KOPT-K1 (cell line): Measurements from ENCODE around the gene GTF3C2.

Experiments
- H3K27ac ChIP-seq: fragments of 200-600 bp; sonication (generic); 2 replicates; pipeline ENCODE4 v1.5.1; 2016; ENCODE audit warnings: antibody characterized with exemption, mild to moderate bottlenecking, low read depth, low read length; ENCODE audit not compliant: poor library complexity, severe bottlenecking
- H3K36me3 ChIP-seq: fragments of 200-600 bp; sonication (generic); 2 replicates; pipeline ENCODE4 v1.5.1; 2017; ENCODE audit warnings: antibody characterized with exemption, mild to moderate bottlenecking, low read length, moderate library complexity; ENCODE audit not compliant: insufficient read depth
- H3K9me3 ChIP-seq: fragments of 200-600 bp; sonication (generic); 2 replicates; pipeline ENCODE4 v1.5.1; 2017; ENCODE audit warnings: antibody characterized with exemption, low read length, mild to moderate bottlenecking; ENCODE audit not compliant: insufficient read depth, poor library complexity, severe bottlenecking

GTF3C2 gene

DNA sequence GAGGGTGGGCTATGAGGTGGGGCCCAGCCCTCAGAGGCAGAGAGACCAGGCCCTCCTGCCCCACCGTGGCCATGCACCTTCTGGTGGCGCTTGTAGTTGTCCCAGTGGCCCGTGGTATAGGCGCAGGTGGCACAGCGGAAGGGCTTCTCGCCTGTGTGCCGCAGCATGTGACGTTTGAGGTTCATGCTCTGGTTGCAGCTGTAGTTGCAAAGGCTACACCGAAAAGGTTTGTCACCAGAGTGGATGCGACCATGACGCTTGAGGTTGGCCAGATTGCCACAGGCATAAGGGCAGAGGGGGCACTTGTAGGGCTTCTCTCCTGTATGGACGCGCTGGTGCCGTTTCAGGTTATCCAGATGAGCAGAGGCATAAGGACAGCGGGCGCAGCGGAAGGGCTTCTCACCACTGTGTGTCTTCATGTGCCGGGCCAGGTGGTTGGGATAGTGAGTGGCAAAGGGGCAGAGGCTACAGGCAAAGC lies 21.1 kb upstream of the GTF3C2 start:
- Histone ChIP-seq H3K9me3 (no peaks in the 10 kb centered on the region), H3K36me3 (peaks cover 84% of the 10 kb centered on the region), H3K27ac (no peak overlapping the region)

DNA sequence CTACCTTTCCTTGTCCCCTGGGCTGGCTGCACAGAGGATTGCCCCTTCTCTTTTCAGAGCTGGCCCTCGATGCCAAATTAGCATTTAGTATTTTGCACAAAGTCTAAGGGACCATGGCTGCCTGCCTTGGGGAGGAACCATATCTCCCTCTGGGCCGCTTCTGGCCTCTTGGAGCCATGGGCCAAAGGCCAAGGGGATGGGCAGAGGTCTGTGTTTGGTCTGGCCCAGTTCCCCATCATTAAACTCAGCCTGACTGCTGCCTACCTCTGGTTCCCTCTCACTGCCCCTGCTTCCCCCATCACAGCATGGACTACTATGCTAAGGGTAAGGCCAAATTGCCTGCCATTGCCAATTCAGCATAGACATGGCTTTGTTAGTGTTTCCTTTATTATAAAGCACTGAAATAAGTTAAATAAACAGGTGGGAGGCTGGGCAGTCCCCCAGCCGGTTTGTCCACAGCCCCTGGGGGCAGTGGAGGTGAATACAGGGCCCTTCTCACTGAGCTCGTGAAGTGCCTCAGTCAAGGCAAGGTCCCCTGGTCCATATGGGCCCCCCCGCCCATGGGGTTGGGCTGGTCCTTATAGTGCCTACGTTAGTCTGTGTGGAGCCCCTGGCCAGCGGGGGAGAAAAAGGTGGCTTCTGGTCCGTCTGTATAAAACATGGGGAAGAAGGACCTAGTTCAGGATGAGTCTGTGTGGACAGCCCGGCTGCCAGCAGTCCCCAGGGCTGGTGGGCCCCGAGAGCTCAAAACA lies 20.5 kb upstream of the GTF3C2 start:
- Histone ChIP-seq H3K27ac (no peak overlapping the region), H3K36me3 (peaks cover 83% of the 10 kb centered on the region), H3K9me3 (no peaks in the 10 kb centered on the region)

DNA sequence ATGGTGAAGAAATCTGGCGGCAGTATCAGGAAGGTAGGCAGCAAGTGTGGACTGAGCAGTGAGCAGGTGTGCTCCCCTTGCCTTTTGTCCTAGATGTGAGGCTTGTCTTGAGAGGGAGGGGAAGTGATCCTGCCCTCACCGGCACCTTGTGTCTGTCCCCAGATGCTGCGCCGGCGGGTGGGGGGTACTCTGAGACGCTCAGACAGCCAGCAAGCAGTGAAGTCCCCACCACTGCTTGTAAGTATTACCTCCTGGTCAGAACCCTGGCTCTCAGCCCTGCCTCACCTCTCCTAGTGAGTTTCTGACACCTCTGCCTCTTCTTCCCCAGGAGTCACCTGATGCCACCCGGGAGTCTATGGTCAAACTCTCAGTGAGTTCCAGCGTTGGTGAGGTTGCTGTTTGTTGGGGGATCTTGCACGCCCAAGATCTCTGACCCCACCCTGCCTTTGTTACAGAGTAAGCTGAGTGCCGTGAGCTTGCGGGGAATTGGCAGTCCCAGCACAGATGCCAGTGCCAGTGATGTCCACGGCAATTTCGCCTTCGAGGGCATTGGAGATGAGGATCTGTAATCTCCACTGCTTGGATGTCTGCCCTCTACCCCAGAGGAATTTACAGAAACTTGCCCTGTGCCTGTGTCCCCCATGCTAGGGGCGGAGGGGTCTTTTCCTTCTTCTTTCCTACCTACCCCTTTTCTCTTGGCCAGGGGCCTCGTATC lies 19.7 kb upstream of the GTF3C2 start:
- Histone ChIP-seq H3K9me3 (no peaks in the 10 kb centered on the region), H3K36me3 (peaks cover 76% of the 10 kb centered on the region), H3K27ac (no peak overlapping the region)

DNA sequence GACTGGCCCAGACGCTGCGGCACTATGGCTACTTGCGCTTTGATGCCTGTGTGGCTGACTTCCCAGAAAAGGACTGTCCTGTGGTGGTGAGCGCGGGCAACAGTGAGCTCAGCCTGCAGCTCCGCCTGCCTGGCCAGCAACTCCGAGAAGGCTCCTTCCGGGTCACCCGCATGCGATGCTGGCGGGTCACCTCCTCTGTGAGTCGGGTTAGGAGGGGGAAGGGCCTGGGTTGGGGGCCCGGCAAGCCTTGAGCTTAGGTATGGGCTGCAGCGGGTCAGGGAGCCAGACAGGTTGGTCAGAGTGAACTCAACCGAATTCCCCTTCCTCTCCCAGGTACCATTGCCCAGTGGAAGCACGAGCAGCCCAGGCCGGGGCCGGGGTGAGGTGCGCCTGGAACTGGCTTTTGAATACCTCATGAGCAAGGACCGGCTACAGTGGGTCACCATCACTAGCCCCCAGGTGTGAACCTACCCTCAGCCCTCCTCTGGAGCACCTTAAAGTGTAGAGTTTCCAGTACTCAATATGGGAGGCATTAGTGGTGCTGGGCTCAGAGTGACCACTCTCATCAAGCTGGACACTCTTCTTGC lies 19.0 kb upstream of the GTF3C2 start:
- no peak overlapping the region for H3K27ac ChIP-seq
- H3K36me3 ChIP-seq, result peaks cover 70% of the 10 kb centered on the region
- no peaks in the 10 kb centered on the region for H3K9me3 ChIP-seq

DNA sequence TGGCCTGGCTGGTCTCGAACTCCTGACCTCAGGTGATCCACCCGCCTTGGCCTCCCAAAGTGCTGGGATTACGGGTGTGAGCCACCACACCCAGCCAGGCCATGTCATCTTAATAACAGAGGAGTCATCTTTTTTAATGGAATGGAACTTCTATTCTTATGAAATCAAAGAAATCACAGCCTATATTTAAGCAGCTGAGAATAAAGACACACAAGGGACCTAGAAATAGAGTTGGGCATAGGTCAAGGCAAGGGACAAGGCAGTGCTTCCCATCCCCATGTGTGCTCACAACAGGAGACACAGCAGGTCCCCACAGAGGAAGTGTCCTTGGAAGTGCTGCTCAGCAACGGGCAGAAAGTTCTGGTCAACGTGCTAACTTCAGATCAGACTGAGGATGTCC lies 17.0 kb upstream of the GTF3C2 start:
- H3K9me3 ChIP-seq, result no peaks in the 10 kb centered on the region
- peaks cover 67% of the 10 kb centered on the region for H3K36me3 ChIP-seq
- no peak overlapping the region for H3K27ac ChIP-seq

DNA sequence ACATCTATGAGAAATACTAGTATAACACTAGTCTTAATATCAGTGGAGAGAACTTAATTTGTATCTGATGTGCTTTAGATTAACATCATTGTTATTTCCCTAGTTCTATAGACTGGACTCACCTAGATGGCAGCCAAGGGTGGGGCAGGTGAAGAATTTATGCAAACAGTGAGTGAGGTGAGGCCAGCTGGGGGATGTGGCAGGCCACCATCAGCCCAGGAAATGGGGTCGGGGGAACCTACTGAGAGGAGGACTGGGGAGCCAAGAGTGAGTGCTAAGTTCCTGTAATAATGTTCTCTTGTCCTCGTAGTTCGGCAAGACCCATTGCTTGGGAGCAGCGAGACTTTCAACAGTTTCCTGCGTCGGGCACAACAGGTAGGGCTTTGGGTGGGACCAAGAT lies 16.4 kb upstream of the GTF3C2 start:
- no peak overlapping the region for H3K27ac ChIP-seq
- peaks cover 67% of the 10 kb centered on the region for H3K36me3 ChIP-seq
- H3K9me3 ChIP-seq, result no peaks in the 10 kb centered on the region

DNA sequence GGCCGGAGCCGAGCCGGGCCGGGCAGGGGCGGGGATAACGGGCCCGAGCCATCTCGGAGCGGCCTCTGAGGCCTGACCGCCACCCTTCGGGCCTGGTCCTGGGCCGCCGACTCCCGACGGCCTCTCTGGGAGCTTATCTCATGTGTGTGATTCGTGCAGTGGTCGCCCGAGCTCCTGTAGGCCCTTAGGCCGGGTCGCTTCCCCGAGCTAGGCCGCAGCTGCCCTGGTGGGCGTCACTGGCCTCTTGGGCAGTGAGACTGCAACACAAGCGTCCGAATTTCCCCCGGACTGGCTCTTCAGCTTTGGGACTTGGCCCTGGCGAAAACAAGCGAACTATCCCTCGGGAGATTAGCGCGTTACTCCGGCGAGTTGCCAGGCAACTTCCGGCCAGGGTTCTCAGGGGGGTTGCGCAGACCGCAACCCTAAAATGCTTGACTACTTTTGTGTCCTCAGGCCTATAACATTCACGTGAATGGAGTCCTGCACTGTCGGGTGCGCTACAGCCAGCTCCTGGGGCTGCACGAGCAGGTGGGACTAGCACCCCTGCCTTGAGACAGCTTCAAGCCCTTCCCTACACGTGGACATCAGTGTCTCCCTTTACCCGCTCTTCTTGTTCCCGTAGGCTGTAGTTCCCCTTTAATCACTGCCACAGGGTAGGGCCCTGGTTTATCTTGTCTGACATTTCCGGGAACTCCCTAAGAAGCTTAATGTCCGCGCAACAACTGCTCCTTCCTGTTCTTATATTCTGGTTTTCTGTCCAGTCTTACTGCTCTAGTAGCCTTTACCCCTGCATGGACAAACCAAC lies 14.5 kb upstream of the GTF3C2 start:
- H3K36me3 ChIP-seq, result peaks cover 67% of the 10 kb centered on the region
- H3K9me3 ChIP-seq, result no peaks in the 10 kb centered on the region
- peak overlapping the region; percentile 85 for H3K27ac ChIP-seq

DNA sequence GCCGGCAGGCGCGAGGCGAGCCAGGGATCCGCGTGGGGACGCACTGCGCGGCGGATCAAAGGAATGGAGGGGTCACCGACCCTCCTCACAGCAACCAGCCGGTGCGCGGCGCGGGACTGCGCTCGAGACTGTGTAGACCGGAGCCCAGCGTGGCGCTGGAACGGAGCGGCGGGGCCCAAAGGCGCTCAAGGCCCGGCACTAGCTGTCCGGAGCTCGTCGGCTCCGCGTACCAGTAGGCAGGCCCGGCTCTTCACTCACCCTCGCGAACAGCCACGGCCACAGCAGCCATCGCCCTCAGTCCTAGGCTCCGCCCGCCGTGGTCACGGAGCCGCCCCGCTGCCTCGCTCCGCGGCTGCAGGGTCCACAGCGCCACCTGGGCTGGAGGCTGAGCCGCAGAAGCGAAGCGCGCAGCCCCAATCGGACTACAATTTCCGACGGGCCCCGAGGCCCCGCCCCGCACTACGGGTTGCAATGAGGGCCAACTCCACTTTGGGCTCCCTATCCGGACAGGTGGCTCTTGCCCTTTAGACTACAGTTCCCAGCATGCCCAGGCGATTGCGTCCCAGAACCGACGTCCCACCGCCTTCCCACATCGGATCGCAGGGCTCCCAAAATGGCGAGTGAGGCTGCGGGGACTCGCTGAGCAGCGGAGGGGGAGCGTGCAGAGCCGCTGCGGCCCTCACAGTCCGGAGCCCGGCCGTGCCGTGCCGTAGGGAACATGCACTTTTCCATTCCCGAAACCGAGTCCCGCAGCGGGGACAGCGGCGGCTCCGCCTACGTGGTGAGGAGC lies 13.7 kb upstream of the GTF3C2 start, which contains the start of the genes EIF2B4 and SNX17:
EIF2B4 (minus strand) TSS at position 313 of the 790 bp plus-strand sequence; CDS start at position 289, 24 bp downstream.
SNX17 (plus strand) TSS at position 591 of the 790 bp plus-strand sequence; CDS start at position 719, 128 bp downstream.
- Histone ChIP-seq H3K36me3 (peaks cover 67% of the 10 kb centered on the region), H3K9me3 (no peaks in the 10 kb centered on the region), H3K27ac (peak within 1 kb of the TSS; percentile 85)

DNA sequence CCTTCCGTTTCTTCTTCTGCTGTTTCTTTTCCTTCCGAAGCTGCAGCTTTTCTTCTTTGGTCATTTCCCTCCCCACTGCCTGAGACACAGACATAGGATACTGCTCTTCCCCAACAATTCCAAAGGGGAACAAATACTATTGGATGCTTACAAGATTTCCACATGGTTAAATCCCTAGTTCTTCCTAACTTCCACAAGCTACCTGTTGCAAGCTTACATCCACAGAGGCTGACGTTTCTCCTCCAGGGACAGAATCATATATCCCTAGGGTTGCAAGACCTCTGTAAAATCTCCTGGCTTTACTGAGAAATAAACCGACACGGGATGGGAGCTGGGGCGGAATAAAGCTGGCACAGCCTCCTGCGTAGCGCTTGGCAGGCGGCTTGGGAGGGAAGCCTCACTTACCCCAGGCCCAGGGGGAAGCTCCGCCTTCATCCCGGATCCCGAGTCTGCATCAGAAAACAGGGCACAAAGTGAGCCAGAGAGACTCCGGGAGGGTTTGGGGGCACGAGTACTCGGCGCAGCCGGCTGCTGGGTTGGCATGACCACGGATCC lies 13.0 kb upstream of the GTF3C2 start:
- H3K9me3 ChIP-seq, result no peaks in the 10 kb centered on the region
- H3K36me3 ChIP-seq, result peaks cover 66% of the 10 kb centered on the region
- peak overlapping the region; percentile 85 for H3K27ac ChIP-seq

DNA sequence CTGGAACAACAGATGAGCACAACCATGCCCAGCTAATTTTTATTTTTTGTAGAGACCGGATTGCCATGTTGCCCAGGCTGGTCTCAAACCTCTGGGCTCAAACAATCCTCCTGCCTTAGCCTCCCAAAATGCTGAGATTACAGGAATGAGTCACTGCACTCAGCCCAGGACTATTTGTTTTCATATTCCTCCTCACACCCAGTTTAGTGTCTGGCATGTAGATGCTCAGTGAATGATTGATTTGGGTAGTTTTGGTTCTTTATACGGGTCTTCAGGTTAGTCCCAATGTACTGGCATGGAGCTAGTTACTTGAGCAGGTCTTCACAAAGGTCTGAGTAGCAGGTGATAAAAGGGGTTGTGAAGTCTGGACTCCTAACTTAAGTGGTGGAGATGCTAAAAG lies 7.4 kb upstream of the GTF3C2 start:
- peaks cover 64% of the 10 kb centered on the region for H3K36me3 ChIP-seq
- H3K9me3 ChIP-seq, result no peaks in the 10 kb centered on the region
- no peak overlapping the region for H3K27ac ChIP-seq

DNA sequence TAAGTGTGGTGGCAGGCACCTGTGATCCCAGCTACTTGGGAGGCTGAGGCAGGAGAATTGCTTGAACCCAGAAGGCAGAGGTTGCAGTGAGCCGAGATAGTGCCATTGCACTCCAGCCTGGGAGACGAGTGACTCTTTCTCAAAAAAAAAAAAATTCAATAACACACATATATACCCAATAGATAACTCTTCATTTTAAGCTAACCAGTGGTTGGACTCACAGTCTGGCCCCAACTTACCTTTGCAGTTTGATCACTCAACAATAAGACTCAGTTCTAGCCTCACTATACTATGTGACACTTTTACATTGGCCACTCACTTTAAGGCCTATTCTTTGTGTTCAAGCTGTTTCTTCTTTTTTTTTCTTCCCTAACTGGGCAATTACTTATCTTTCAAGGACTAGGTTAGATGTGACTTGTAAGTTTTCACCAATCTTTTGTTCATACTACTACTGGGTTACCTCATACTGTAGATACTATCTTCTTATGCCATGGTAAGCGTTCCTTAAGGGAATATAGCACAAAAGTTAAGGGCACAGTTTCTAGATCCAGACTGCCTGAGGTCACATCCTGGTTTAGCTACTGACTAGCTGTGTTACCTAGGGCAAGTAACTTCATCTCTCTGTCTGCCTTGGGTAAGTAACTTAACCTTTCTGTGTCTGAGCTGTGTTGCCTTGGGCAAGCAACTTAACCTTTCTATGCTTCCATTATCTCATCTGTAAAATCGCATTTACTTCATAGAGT lies 6.3 kb upstream of the GTF3C2 start:
- Histone ChIP-seq H3K9me3 (no peaks in the 10 kb centered on the region), H3K27ac (no peak overlapping the region), H3K36me3 (peaks cover 55% of the 10 kb centered on the region)

DNA sequence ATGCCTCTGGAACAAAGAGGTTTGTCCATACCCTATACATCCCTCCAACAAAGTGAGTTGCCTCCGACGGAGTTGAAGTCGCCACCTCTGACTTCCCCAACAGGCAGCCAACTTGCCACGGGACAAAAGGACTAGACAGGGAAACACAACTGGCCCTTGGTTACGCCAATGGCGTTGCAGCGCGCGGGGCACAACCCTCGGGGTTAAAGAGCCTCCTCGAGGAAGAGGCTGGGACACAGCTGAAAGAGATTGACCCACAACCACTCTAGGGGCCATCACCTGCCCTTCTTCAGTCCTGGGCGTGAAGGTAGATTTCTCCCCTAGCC lies 545 bp downstream of the GTF3C2 start:
- Histone ChIP-seq H3K36me3 (peaks cover 10% of the 10 kb centered on the region), H3K27ac (peak overlapping the region; percentile 82), H3K9me3 (no peaks in the 10 kb centered on the region)

DNA sequence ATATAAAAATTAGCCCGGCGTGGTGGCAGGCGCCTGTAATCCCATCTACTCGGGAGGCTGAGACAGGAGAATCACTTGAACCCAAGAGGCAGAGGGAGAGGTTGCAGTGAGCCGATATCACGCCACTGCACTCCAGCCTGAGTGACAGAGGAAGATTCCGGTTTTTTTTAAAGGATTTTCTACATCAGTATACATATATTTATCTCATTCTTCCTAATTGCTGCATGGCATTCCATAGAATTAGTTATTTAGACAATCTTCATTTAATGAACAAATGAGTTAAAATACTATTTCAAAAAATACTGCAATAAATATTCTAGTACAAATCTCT lies 2.0 kb downstream of the GTF3C2 start:
- H3K27ac ChIP-seq, result no peak overlapping the region
- H3K36me3 ChIP-seq, result peaks cover 19% of the 10 kb centered on the region
- H3K9me3 ChIP-seq, result no peaks in the 10 kb centered on the region
